ENCODE results near the gene TFF2. TPM values are rescaled to one million over a fixed set of nuclear protein-coding genes. Genes with fewer than 3 reads are reported as not detected.
A peak's percentile ranks its signal among the peaks of the same experiment; 100 is the strongest.

Gene TFF2
- total RNA-seq, 1 donor = not detected

DNA sequence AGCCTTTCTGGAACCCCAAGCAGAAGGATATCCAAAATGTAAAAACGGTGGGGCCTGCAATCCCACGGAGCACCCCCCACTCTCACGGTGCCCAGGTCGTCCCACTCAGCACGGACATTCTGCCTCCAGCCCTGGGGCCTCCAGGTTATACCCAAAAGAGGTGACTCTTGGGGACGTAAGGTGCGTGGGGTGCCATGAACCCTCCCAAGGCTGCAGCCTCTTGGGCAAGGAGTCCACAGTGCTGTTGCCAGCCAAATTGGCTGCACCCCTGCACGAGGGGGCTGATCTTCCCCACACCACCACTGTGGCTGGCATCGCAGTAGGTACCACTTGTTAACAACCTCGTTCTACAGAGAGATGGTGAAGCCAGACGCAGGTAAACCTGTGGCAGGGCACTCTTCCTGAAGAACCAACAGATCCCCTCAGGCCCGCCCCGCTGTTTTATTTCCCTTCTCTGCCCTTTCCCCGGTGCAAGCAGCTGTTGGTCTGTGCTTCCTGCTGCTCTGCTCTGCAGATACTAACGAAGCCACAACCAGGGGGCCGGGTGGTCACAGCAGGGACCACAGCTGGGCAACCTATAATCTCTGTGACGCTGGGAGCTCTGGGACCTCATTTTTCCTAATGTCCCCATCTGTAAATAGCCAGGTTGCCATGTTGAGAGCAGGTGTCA, 44.3 kb downstream of the TFF2 start:
- TF ChIP-seq CTCF (IDR thresholded peaks at IDR 0.05; ENCODE audit: extremely low read depth, low read depth, low read length) = no peak
- no peaks in the 10 kb centered on the region for H4K20me1 ChIP-seq (ENCODE audit: insufficient read depth, low read length)
- H3K27me3 ChIP-seq (ENCODE audit: insufficient read depth, low read length) = peaks cover 5% of the 10 kb centered on the region
- H3K36me3 ChIP-seq (ENCODE audit: insufficient read depth, low read length) = no peaks in the 10 kb centered on the region
- H3K4me3 ChIP-seq (ENCODE audit: insufficient read depth, low read length) = no peak overlapping the region
- H2AFZ ChIP-seq (ENCODE audit: low read length) = no peak overlapping the region
- H3K4me2 ChIP-seq (ENCODE audit: insufficient read depth, low read length) = no peak overlapping the region
- H3K9me3 ChIP-seq (ENCODE audit: low read depth, low read length) = no peaks in the 10 kb centered on the region
- no peaks in the 10 kb centered on the region for H3K79me2 ChIP-seq (ENCODE audit: insufficient read depth, low read length)
- no peaks in the 10 kb centered on the region for H3K4me1 ChIP-seq (ENCODE audit: insufficient read depth, low read length)
- peak; percentile 73 for DNase-seq (ENCODE audit: insufficient read length, low spot score, missing footprints)
- no peak overlapping the region for H3K27ac ChIP-seq (ENCODE audit: low read depth, low read length)

DNA sequence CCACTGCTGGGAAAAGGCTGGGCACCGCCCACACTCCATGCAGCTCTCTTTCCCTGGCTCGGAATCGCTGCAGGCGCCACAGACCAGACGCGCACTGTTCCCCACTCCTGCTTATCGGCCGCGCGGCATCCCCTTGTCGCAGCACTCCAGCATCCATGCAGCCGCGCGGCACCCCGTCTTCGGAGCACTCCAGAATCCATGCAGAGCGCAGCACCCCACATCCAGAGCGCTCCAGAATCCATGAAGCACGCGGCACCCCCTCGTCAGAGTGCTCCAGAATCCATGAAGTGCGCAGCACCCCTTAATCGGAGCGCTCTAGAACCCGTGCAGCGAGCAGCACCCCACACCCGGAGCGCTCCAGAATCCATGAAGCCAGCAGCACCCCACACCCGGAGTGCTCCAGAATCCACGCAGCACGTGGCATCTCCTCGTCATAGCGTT, 45.1 kb downstream of the TFF2 start:
- Histone ChIP-seq H3K4me1 (ENCODE audit: insufficient read depth, low read length) (no peaks in the 10 kb centered on the region), H3K4me3 (ENCODE audit: insufficient read depth, low read length) (no peak overlapping the region), H3K36me3 (ENCODE audit: insufficient read depth, low read length) (no peaks in the 10 kb centered on the region), H2AFZ (ENCODE audit: low read length) (no peak overlapping the region), H3K9me3 (ENCODE audit: low read depth, low read length) (no peaks in the 10 kb centered on the region), H4K20me1 (ENCODE audit: insufficient read depth, low read length) (no peaks in the 10 kb centered on the region), H3K4me2 (ENCODE audit: insufficient read depth, low read length) (no peak overlapping the region), H3K27ac (ENCODE audit: low read depth, low read length) (no peak overlapping the region), H3K27me3 (ENCODE audit: insufficient read depth, low read length) (peaks cover 5% of the 10 kb centered on the region), H3K79me2 (ENCODE audit: insufficient read depth, low read length) (no peaks in the 10 kb centered on the region)
- no peak for TF ChIP-seq CTCF (IDR thresholded peaks at IDR 0.05; ENCODE audit: extremely low read depth, low read depth, low read length)
- peak; percentile 21 for DNase-seq (ENCODE audit: insufficient read length, low spot score, missing footprints)

DNA sequence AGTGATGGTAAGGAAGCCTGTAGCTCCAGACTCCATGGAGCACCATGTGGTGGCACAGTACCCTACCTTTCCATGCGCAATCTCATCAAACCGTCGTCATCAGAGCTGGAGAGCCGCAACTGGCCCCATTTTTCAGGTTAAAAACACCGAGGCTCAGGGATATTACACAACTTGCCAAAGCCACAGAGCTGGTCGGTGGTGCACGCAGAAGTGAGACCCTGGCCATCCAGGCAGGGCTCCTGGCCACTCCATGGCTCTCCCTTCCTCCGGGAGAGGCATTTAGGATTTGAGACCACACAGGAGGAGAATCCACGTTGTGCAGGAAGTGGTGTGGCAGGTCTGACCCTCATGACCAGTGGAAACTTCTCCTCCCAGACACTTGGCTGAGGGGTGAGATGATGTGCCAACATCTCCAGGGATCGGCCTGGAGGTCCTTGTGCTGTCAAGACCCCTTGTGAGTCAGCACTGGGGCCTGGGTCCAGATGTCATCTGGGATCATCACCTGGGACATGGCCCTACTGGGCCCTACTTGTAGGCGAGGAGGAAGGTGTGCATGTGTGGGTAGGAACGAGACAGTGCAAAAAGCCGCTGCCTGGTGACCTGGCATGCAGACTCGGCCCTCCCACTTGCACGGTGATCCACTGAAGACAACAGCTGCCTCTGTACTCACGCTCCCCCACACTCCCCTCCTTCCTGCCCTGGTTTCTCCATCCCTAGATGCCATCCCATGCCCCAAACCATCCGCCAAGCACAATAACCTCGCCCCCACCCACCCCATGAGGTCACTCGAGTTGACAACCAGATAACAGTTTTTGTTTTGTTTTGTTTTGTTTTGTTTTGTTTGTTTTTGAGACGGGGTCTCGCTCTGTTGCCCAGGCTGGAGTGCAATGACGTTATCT, 46.0 kb downstream of the TFF2 start:
- no peaks in the 10 kb centered on the region for H3K4me1 ChIP-seq (ENCODE audit: insufficient read depth, low read length)
- H3K79me2 ChIP-seq (ENCODE audit: insufficient read depth, low read length) = no peaks in the 10 kb centered on the region
- H4K20me1 ChIP-seq (ENCODE audit: insufficient read depth, low read length) = no peaks in the 10 kb centered on the region
- DNase-seq (ENCODE audit: insufficient read length, low spot score, missing footprints) = peak; percentile 49
- no peaks in the 10 kb centered on the region for H3K36me3 ChIP-seq (ENCODE audit: insufficient read depth, low read length)
- H3K4me3 ChIP-seq (ENCODE audit: insufficient read depth, low read length) = no peak overlapping the region
- no peaks in the 10 kb centered on the region for H3K9me3 ChIP-seq (ENCODE audit: low read depth, low read length)
- TF ChIP-seq CTCF (IDR thresholded peaks at IDR 0.05; ENCODE audit: extremely low read depth, low read depth, low read length) = no peak
- peaks cover 5% of the 10 kb centered on the region for H3K27me3 ChIP-seq (ENCODE audit: insufficient read depth, low read length)
- no peak overlapping the region for H2AFZ ChIP-seq (ENCODE audit: low read length)
- no peak overlapping the region for H3K4me2 ChIP-seq (ENCODE audit: insufficient read depth, low read length)
- H3K27ac ChIP-seq (ENCODE audit: low read depth, low read length) = no peak overlapping the region

DNA sequence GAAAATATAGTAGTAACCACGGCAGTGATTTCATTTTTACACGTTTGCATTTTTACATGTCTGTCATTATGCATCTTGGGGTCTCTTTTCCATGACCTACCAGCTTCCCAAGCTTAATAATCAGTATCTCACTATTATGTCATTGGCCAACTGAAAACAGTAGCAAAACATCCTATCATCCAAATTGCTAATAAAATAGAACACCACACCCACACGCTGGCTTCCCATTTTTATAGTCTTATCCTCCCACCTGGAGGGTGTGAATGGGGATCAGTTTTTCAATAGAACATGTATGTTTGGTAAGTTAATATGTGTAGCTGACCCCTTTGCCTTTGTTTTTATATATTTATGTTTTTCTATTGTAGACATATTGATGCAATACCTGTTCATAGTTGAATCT, 47.4 kb downstream of the TFF2 start:
- Histone ChIP-seq H2AFZ (ENCODE audit: low read length) (no peak overlapping the region), H4K20me1 (ENCODE audit: insufficient read depth, low read length) (no peaks in the 10 kb centered on the region), H3K27ac (ENCODE audit: low read depth, low read length) (no peak overlapping the region), H3K27me3 (ENCODE audit: insufficient read depth, low read length) (peaks cover 5% of the 10 kb centered on the region), H3K9me3 (ENCODE audit: low read depth, low read length) (no peaks in the 10 kb centered on the region), H3K4me3 (ENCODE audit: insufficient read depth, low read length) (no peak overlapping the region), H3K36me3 (ENCODE audit: insufficient read depth, low read length) (no peaks in the 10 kb centered on the region), H3K4me1 (ENCODE audit: insufficient read depth, low read length) (no peaks in the 10 kb centered on the region), H3K79me2 (ENCODE audit: insufficient read depth, low read length) (no peaks in the 10 kb centered on the region), H3K4me2 (ENCODE audit: insufficient read depth, low read length) (no peak overlapping the region)
- no peak for TF ChIP-seq CTCF (IDR thresholded peaks at IDR 0.05; ENCODE audit: extremely low read depth, low read depth, low read length)
- peak; percentile 37 for DNase-seq (ENCODE audit: insufficient read length, low spot score, missing footprints)
